GM19099 (cell line): ENCODE results near the gene SLC22A5.

Experiments used
- POLR2A ChIP-seq: IDR thresholded peaks from 3 replicates; pipeline ENCODE4 v1.6.1; 2011; ENCODE audit warnings: low read depth; ENCODE audit not compliant: insufficient read length; ENCODE audit errors: extremely low read depth

Gene SLC22A5

DNA sequence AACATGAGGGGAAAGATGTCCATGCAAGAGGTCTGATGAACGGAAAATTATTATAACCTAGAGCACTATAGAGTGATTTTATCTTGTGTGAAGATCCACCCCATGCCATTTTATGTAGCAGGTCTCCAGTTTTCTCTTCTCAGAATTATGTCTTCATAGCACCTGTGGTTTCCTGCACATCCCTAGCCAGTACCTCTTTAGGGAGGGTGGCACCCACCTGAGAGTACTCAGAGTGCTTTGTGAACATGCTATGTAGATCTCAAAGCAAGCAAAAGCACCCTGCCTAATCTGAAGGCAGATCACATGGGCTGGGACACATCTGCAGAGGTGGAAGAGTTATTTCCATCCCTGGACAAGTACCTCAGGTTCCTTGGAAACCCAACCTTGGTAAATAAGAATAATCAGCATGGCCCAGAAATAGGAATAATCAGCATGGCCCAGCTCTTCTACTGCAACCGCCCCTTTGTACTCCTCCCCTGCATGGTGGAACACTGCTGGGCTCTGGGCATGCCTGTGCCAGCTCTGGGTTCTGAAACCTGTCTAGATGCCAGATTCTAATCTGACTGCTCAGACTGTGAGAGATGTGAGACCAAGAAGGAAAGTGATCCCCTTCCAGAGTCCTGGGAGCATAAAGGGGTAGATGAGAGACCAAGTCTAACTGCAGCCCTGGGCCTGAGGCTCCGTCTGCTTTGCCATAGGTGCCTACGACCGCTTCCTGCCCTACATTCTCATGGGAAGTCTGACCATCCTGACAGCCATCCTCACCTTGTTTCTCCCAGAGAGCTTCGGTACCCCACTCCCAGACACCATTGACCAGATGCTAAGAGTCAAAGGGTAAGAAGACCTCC is 23.7 kb downstream of the SLC22A5 start:
- TF ChIP-seq POLR2A, result no peak

DNA sequence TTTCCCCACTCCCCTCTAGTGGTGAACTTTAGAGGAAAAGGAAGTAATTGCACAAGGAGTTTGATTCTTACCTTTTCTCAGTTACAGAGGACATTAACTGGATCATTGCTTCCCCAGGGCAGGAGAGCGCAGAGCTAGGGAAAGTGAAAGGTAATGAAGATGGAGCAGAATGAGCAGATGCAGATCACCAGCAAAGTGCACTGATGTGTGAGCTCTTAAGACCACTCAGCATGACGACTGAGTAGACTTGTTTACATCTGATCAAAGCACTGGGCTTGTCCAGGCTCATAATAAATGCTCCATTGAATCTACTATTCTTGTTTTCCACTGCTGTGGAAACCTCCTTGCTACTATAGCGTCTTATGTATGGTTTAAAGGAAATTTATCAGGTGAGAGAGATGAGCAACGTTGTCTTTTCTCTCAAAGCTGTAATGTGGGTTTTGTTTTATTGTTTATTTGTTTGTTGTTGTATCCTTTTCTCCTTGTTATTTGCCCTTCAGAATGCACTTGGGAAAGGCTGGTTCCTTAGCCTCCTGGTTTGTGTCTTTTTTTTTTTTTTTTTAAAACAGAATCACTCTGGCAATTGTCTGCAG is 25.3 kb downstream of the SLC22A5 start:
- no peak for TF ChIP-seq POLR2A

DNA sequence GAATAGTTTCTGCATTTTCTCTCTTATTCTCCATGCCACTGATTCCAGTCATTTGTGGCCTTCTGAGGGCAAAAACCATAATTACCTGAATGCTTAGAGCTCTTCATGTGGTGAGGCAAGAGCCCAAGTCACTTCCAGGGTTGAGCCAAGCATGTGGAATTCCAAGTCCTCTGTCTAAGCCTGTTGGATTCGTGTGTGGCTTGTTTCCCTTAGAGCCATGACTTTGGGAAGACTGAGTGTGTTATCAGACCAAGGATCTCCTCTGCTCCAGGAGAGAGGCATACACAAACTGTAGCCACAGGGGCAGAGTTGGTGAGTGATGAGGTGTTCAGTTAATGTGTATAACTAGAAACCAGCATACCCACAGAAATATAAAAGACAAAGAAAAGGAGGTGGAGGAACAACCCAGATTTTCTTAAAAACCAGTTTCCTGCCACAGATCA is 27.1 kb downstream of the SLC22A5 start:
- no peak for TF ChIP-seq POLR2A

DNA sequence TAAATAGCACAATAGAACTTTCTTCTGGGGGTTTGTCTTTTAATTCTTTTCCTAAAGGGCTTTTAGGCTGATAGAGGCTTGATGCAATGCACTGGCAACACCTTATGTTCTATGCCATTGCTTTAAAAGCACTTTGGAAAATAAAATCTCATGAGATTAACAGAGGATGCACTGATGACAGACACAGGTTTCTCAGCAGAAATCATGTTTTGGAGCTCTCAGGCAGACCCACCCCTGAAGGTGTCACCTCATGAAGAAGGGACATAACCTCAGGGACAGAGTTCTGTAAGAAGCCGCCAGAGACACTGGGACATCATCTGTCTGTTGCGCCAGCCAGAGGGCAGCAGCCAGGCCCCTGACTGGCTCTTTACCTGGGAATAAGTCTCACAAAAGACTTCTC is 27.7 kb downstream of the SLC22A5 start:
- no peak for TF ChIP-seq POLR2A

DNA sequence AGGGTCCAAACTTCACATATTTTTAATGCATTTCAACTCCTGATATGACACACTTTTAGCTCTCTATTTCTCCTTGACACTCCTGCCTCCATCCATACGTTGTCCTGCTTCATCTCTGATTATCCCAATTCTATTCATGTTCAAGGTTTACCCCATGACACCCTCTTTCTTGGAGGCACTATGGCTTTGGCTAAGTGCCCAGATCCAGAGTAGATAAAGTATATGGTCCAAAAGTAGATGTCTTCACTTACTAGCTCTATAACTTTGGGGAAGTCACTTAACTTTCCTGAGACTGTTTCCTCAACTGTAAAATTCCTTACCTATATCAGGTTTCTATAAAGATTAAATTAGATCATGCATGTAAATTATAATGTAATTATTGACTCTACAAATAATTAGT is 36.1 kb downstream of the SLC22A5 start:
- no peak for TF ChIP-seq POLR2A

DNA sequence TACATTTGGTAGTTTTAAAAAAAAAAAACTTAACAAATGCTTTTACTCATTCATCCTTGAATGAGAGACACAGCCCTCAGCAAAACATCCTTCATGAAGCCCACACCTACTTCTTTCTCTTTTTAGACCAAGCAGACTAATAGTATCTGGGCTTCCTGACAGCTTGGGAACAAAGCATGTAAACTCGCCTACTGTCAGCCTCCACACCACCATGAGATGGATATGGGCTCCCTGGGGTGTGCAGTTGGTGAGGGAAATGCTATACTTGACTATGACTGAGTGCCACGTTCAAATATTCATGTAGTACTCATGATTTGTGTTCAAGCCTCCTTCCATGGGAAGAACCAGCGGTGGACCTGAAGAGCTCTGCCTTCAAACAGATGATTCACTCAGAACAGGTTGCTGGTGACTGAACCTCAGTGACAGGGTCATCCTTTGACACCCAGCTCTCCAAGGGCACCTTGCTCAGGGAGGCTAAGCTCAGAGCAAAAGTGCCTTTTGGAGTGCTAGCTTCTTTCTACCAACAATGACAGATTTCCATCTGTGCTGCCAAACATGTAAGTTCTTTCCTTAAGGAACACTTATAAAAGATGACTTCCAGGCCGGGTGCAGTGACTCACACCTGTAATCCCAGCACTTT is 36.8 kb downstream of the SLC22A5 start:
- no peak for TF ChIP-seq POLR2A

DNA sequence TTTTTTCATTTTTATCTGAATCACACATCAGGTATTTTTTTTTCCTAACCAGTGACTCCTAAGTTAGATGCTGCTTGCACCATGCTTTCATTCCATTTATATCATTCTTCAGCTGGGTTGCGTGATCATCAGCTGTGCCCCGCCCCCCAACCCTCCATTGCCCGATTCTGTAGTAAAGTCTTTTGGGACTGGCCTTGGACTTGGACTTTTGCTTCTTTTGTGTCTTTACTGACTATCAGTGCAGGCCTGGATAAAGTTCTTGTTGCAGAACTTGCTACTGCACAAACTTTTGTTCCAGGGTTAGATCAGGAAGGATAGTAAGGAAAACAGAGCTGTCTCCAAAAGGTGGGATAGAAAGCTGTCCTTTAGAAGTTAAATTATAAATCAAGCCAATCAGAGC is 38.5 kb downstream of the SLC22A5 start:
- no peak for TF ChIP-seq POLR2A

DNA sequence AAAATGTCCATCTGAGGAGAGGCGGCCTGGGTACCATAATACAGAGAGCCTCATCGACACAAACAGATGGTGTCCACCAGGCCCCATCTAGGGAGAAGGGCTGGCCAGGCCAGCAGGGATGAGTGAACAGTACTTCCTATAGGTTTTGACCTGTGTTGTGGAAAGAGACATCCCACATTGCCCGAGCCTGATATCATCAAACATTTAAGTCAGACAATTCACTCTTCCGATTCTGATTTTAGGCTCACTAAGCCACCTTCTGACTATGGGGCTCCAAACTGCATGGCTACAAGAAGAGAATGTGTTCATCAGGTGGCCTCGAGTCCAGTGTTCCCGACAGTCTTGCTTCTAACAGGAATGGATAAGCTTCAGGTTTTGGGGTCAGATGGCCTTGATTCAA is 38.9 kb downstream of the SLC22A5 start:
- TF ChIP-seq POLR2A, result no peak

DNA sequence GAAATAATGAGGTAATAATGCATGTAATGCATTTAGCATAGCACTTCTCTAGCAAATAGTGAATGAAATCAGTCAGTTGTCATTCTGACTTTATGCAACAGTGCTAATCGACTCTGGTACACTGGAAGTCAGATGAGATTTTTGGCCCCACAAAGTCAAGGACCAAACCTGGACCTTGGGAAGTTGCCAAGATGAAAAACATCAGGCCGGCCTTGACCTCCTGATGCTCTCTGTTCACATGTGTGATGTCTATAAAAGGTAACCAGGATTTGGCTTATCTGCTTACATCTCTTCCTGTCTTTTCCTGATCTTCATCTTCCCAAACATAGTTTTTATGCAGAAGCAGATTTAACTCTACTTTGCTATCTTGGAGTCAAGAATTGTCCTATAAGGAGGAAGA is 39.5 kb downstream of the SLC22A5 start:
- peak; percentile 11 for TF ChIP-seq POLR2A

- TF ChIP-seq POLR2A, result peak; percentile 76
Observed at GRCh38 chr5:132410451-132411303, 41.2 kb downstream of the SLC22A5 start.

DNA sequence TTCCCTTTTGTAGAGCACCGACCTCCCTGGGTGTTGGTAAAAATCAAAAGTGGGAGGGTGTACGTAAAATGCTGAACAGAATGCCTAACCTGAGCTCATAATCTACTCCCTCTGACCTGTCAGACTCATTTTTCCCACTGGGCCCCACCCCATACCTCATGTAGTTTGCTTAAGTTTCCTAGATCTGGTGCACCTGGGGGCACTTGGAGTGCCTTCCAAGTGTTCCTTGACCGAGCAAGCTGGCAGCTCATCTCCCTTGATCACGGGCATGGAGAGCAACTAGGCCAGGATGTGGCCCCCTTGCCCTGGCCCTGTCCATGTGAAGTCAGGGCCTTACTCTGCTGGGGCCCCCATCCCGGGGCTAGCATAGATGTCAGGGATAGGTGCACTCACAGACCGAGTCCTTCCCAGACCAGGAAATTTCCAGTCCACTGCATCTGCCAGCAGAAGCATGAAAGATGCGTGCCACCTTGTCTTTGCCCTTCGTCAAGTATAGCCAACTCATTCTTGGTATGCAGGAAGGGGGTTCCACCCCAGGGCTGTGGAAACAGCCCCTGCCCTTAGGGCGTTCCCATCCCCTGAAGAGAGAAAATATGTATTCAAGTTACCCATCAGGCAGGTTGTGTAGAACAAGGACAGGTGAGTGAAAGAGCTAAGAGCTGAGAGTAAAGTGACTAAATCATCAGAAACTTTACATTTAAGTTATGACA is 41.9 kb downstream of the SLC22A5 start:
- TF ChIP-seq POLR2A, result peak; percentile 4

GRCh38 chr5:132413567-132413966 is 44.1 kb downstream of the SLC22A5 start:
- no peak for TF ChIP-seq POLR2A

DNA sequence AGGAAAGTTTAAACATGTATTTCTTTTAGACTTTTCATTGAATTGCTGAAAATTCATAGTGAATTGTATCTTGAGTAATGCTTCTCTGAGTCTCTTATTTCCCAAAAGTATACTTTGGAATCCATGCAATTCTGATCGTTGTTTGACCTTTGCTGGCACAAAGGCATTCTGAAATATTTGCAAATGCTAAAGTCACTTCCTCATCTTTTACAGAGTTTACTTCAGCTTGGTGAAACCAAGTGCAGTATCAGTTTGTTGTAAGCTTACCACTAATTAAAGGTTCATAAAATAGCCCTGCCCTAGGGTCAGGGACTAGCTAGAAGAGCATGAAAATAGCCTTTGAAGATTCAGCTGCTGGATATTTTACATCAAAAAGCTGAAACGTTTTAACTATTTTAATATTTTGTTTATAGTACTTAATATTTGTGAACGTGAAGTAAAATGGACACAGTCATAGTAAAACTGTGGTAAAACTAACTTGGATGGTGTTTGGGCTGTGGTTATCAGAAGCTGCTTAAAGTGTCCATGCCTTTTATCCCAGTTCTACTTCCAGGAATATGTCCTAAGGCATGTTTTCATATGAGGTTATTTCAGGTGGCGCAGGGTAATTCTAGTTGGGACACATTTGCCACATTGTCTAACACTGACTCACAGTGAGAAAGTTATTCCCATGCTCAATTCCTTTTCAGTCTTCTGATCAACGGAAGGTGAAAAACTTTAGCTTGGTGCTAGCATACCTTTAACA is 45.3 kb downstream of the SLC22A5 start:
- no peak for TF ChIP-seq POLR2A
